ENCODE data around the gene EEF2K.

The EEF2K gene

GRCh38 chr16:22232277-22233036 lies 26.4 kb downstream of the EEF2K start:
- DNase-seq (ENCODE audit: low read depth), result no peak
- H3K4me3 ChIP-seq (ENCODE audit: low read depth, low read length), result no peak overlapping the region

GRCh38 chr16:22233037-22233372 lies 26.9 kb downstream of the EEF2K start:
- no peak overlapping the region for H3K4me3 ChIP-seq (ENCODE audit: low read depth, low read length)
- DNase-seq (ENCODE audit: low read depth), result no peak

- no peak overlapping the region for H3K4me3 ChIP-seq (ENCODE audit: low read depth, low read length)
- no peak for DNase-seq (ENCODE audit: low read depth)
Observed at GRCh38 chr16:22235839-22236745, 30.0 kb downstream of the EEF2K start.

- DNase-seq (ENCODE audit: low read depth), result no peak
- H3K4me3 ChIP-seq (ENCODE audit: low read depth, low read length), result no peak overlapping the region
Observed at GRCh38 chr16:22239131-22239805, 33.2 kb downstream of the EEF2K start.

- H3K4me3 ChIP-seq (ENCODE audit: low read depth, low read length), result no peak overlapping the region
- DNase-seq (ENCODE audit: low read depth), result peak; percentile 37
Observed at GRCh38 chr16:22240023-22240710, 34.1 kb downstream of the EEF2K start.

GRCh38 chr16:22250522-22250921 lies 44.4 kb downstream of the EEF2K start:
- no peak overlapping the region for H3K4me3 ChIP-seq (ENCODE audit: low read depth, low read length)
- no peak for DNase-seq (ENCODE audit: low read depth)

GRCh38 chr16:22252317-22252716 lies 46.2 kb downstream of the EEF2K start:
- no peak for DNase-seq (ENCODE audit: low read depth)
- no peak overlapping the region for H3K4me3 ChIP-seq (ENCODE audit: low read depth, low read length)

GRCh38 chr16:22253272-22253671 lies 47.2 kb downstream of the EEF2K start:
- no peak for DNase-seq (ENCODE audit: low read depth)

GRCh38 chr16:22255335-22255734 lies 49.3 kb downstream of the EEF2K start:
- DNase-seq (ENCODE audit: low read depth), result no peak
- H3K4me3 ChIP-seq (ENCODE audit: low read depth, low read length), result no peak overlapping the region

More at GRCh38 chr16:22253272-22253671, 47.2 kb downstream of the EEF2K start:
- H3K4me3 ChIP-seq (ENCODE audit: low read depth, low read length), result no peak overlapping the region

GRCh38 chr16:22257440-22257839 lies 51.4 kb downstream of the EEF2K start:
- no peak for DNase-seq (ENCODE audit: low read depth)
- no peak overlapping the region for H3K4me3 ChIP-seq (ENCODE audit: low read depth, low read length)

GRCh38 chr16:22260490-22260889 lies 54.4 kb downstream of the EEF2K start:
- DNase-seq (ENCODE audit: low read depth), result no peak
- no peak overlapping the region for H3K4me3 ChIP-seq (ENCODE audit: low read depth, low read length)

GRCh38 chr16:22262460-22262859 lies 56.4 kb downstream of the EEF2K start:
- H3K4me3 ChIP-seq (ENCODE audit: low read depth, low read length), result no peak overlapping the region
- no peak for DNase-seq (ENCODE audit: low read depth)

GRCh38 chr16:22264786-22265185 lies 58.7 kb downstream of the EEF2K start:
- no peak overlapping the region for H3K4me3 ChIP-seq (ENCODE audit: low read depth, low read length)

GRCh38 chr16:22265351-22265750 lies 59.3 kb downstream of the EEF2K start:
- no peak overlapping the region for H3K4me3 ChIP-seq (ENCODE audit: low read depth, low read length)
- DNase-seq (ENCODE audit: low read depth), result no peak

More at GRCh38 chr16:22264786-22265185, 58.7 kb downstream of the EEF2K start:
- no peak for DNase-seq (ENCODE audit: low read depth)

- DNase-seq (ENCODE audit: low read depth), result no peak
Observed at GRCh38 chr16:22266546-22266945, 60.5 kb downstream of the EEF2K start.

GRCh38 chr16:22267764-22268163 lies 61.7 kb downstream of the EEF2K start:
- no peak overlapping the region for H3K4me3 ChIP-seq (ENCODE audit: low read depth, low read length)
- DNase-seq (ENCODE audit: low read depth), result no peak

More at GRCh38 chr16:22266546-22266945, 60.5 kb downstream of the EEF2K start:
- no peak overlapping the region for H3K4me3 ChIP-seq (ENCODE audit: low read depth, low read length)

GRCh38 chr16:22270525-22270924 lies 64.4 kb downstream of the EEF2K start:
- DNase-seq (ENCODE audit: low read depth), result no peak

GRCh38 chr16:22272870-22273650 lies 67.0 kb downstream of the EEF2K start:
- DNase-seq (ENCODE audit: low read depth), result no peak
- no peak overlapping the region for H3K4me3 ChIP-seq (ENCODE audit: low read depth, low read length)

More at GRCh38 chr16:22270525-22270924, 64.4 kb downstream of the EEF2K start:
- no peak overlapping the region for H3K4me3 ChIP-seq (ENCODE audit: low read depth, low read length)

- no peak for DNase-seq (ENCODE audit: low read depth)
- no peak overlapping the region for H3K4me3 ChIP-seq (ENCODE audit: low read depth, low read length)
Observed at GRCh38 chr16:22274916-22275315, 68.8 kb downstream of the EEF2K start.

Measured in skeletal muscle cell (primary cell).